Midbrain (tissue), 1 donor: ENCODE data around the gene OLIG2.
A peak's percentile ranks its signal among the peaks of the same experiment; 100 is the strongest.

Experiments
- DNase-seq: peaks from one replicate; lab custom pipeline; 2025; lab: John Stamatoyannopoulos, UW

Gene OLIG2

DNA sequence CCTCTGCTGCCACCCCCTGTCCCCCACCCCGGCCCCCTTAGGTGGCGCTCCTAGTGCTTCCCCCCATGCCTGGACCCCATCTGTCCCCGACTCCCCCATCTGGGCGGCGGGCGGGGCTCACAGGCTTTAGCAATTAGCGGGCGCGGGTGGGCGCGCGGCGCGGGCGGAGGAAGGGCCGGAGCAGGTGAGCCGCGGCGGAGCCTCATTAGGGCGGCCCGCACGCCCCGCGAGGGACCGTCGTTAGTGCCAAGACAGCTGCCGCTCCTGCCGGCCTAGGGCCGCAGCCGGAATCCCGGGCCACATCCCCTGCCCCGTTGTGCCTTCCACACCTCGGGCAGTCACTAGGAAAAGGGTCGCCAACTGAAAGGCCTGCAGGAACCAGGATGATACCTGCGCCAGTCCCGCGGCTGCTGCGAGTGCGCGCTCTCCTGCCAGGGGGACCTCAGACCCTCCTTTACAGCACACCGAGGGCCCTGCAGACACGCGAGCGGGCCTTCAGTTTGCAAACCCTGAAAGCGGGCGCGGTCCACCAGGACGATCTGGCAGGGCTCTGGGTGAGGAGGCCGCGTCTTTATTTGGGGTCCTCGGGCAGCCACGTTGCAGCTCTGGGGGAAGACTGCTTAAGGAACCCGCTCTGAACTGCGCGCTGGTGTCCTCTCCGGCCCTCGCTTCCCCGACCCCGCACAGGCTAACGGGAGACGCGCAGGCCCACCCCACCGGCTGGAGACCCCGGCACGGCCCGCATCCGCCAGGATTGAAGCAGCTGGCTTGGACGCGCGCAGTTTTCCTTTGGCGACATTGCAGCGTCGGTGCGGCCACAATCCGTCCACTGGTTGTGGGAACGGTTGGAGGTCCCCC, 7.6 kb downstream of the OLIG2 start:
- no peak for DNase-seq

DNA sequence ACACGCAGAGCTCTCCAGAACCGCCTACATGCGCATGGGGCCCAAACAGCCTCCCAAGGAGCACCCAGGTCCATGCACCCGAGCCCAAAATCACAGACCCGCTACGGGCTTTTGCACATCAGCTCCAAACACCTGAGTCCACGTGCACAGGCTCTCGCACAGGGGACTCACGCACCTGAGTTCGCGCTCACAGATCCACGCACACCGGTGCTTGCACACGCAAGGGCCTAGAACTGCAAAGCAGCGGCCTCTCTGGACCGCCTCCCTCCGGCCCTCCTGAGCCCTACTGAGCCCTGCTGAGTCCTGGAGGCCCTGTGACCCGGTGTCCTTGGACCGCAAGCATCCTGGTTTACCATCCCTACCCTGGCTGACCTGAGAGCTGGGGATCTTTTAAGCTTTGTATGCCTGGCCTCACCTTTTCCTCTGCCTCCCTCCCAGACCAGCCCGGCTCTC, 8.3 kb downstream of the OLIG2 start:
- DNase-seq: no peak

DNA sequence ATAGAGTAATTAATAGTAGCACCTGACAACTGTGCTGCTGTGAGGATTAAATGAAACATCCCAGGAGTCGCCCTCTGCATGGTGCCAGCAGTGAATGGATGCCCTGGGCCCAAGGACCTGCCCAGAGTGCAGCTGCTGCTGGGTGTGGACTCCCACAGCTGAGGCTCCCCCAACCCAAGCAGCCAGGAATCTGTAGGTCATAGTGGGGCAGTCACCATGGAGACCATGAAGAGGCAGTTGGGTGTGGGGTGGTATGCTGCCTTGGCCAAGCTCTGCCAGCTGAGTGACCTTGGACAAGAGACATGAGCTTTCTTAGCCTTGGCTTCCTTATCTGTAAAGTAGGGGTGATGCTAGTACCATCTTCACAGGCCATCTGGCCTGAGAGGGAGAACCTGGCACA, 9.4 kb downstream of the OLIG2 start:
- no peak for DNase-seq

DNA sequence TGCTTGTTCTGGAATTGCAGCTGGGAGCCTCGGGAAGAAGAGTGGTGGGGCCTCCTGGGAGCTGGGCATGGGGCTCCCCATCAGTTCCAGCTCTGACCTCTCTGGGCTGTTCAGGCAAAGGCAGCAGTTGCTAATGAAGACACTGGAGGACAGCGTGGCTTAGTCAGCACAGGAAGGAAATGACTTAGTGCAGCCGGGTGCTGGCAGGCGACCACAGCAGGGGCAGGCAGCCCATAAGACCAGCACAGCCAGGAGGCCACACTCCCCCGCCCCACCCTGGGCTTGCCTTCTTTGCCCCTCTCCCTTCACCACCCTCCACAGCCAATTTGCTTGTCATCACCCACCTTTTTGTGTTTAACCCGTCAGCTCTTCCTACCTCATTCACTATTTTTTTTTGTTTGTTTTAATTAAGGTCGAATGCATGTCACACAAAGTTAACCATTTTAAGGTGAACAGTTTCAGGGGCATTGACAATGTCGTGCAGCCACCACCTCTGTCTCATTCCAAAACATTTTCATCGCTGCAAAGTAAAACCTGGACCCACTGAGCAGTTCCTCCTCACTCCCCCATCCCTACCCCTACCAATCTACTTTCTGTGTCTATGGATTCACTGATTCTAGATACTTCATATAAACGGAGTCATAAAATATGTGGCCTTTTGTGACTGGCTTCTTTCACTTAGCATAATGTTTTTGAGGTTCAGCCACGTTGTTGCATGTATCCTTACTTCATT, 10.9 kb downstream of the OLIG2 start:
- DNase-seq: no peak

DNA sequence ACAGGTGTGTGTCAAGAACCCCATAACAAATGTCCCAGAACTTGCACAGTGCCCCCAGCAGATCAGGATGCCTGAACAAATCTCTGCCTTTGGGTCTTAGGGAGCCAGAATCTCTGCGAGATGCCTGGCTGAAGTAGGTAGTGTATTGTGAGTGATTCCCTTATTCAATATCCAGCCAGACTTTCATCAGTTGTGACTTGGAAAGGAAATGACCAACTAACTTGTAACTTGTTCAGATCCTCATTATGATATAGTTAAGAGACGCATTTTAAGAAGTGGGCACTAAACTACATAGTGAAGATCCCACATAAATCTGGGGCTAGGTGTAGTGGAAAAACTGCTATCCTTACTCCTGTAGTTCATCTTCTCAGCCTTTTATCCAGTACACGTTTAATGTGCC, 11.8 kb downstream of the OLIG2 start:
- DNase-seq: no peak

DNA sequence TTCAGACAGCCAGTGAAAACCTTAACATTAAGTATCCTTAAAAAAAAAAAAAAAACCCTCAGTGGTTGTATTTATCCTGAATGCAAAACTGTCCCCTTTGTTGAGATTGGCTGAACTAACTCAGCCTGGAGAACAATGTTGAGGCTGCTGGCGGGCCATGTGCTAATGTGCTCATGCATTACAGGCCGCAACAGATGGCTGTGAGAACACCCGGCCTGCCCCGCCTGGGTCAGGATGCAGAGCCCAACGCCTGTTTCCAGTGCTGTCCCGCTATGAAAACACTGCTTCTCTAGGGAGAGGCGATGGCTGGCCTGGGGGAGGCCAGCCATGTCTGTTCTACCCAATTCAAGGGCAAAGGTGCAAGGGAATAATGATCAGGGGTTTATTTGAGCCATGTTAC, 13.8 kb downstream of the OLIG2 start:
- DNase-seq: peak; percentile 87

DNA sequence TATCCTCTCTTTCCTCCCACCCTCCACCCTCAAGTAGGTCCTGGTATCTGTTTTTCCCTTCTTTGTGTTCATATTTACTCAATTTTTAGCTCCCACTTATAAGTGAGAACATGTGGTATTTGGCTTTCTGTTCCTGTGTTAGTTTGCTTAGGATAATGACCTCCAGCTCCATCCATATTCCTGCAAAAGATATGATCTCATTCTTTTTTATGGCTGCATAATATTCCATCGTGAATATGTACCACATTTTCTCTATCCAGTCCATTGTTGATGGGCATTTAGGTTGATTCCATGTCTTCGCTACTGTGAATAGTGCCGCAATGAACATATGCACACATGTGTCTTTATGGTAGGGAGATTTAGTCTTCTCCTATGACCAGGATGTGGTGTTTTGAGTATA, 14.5 kb downstream of the OLIG2 start:
- no peak for DNase-seq

DNA sequence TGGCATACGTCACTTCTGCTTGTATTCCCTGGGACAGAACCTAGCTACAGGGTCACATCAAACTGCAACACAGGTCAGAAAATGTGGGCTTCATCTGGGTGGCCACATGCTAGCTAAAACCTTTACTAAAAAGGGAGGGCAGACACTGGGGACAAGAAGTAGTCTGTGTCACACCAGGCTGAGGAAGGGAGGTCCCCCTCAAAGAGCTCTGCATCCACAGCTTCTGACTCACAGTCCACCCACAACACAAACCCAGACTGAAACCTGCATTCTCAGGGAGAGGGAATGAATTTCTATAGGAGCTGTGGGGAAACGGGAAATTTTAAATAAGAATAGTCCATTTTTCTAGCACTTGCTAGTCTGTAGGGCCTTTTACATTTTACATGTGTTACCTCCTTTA, 16.2 kb downstream of the OLIG2 start:
- DNase-seq: no peak

DNA sequence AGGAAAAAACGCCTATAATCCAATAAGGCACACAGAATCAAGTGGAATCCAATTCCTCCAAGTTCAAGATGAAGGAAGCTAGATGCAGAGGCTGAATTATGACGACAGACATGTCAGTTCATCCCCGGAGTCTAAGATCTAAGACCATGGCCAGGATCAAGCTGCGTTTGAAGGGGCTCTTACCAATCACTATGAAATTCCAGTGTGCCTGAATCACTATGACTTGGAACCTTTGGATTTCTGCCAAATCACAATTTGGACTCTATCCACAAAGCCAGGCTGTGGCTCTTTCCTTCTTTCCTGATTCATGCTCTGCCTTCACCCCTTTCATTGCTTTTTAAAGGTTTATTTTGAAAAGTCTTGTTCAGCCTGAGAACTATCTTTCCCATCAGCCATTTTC, 17.1 kb downstream of the OLIG2 start:
- DNase-seq: no peak

DNA sequence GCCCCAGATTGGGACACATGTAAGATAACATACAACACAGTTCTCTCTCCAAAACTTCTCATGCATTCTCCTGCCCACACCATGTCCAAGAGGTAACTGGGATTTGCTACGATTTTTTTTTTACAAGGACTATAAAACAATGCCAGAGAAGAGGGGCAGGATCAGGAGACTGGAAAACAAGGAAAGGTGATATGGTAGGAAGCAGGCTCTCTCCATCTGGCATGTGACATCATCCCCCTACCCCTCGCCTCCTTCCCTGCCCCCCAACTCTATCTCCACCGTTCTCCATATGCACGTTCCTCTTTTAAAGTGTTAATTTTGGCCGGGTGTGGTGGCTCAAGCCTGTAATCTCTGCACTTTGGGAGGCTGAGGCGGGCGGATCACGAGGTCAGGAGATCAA, 20.7 kb downstream of the OLIG2 start:
- DNase-seq: no peak

DNA sequence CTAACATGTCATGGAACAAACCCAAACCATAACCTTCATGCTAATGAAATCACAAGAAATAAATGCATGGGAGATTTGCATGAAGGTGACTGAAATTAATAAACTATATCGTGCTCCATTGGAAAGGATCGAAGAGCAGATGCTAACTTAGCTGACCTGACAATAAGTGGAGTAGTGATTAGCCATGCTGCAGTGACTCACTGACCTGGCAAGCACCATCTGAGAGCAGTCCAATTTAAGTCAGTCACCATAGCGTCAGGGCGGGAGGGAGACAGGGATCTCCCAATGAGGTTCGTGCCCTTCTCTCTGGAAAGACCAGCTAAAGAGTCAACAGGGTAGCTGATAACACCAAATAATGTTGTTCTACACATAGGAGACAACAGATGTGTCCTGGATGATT, 21.5 kb downstream of the OLIG2 start:
- DNase-seq: no peak

DNA sequence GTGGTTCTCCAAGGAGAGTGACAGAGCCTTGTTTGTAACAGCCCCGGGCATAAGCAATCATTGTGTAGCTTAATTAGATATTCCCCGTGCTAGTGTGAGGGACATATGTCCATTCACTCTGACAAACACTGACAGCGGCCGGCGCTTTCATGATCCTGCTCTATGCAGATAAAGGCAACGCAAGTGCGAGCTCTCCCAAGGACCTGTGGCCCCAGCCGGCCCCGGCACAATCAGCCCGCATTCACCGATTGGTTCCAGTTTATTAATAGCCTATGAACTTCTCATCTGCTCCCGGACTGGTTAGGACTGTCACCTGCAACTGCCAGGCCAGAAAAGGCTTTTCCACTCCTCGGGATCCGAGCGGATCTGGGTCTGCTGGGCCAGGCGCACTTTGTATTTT, 26.2 kb downstream of the OLIG2 start:
- DNase-seq: peak; percentile 32

DNA sequence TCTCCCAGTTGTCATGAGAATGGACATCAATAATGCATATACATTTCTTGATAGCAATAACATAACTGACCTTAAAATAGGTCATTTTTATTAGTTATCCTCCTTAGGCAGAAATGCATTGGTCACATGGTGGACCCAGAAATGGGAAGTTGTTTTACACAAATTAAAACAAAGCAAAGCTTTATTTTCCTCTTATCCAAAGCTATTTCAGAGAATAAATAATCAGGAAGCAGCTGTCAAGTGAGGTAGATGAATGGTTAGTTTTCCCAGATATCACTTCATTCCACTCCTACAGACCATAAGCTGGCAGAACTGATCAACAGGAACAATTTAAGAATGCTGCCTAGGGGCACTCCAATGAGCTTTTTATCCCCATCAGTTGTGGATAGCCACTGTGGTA, 28.2 kb downstream of the OLIG2 start:
- no peak for DNase-seq

DNA sequence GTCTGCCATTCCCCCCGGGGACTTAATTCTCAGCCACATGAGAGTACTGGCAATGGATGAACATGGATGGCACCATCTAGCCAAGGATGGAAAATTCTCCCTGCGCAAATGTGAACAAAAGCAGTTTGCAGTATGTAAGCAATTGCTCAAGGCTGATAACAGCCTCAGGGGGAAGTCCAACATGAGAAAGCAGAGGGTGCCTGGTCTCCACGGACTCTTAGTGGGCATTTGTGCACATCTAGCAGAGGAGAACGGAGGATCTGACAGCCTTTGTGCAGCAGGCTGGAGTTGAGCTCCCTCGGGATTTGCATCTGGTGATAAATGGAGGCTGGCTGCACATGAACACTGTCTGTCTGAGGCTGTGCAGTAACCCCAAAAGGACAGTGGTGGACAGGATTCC, 30.3 kb downstream of the OLIG2 start:
- DNase-seq: no peak

DNA sequence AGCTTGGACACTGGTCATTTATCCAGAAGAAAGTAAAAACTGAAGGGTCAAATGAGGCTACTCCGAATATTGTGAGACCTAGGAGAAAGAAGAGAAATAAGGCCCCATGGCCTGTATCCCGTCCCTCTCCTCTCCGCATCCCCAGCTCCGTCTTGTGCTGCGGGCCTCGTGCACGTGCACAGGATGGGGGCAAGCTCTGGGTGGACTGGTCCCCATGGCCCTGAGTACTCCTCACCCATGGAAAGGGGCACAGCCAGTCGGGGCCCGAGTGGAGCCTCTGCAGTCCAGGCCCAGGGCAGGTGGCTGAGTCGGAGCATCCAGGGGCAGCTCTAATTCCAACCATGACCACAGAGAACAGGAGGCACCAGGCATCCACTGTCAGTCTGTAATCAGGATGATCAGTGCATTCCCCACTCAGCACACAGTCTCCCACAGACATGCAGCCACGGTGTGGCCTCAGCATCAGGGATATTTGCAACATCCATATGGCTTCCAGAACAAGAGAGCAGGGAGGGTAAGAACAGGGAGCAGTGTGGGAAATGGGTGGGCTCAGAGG, 31.7 kb downstream of the OLIG2 start:
- no peak for DNase-seq

DNA sequence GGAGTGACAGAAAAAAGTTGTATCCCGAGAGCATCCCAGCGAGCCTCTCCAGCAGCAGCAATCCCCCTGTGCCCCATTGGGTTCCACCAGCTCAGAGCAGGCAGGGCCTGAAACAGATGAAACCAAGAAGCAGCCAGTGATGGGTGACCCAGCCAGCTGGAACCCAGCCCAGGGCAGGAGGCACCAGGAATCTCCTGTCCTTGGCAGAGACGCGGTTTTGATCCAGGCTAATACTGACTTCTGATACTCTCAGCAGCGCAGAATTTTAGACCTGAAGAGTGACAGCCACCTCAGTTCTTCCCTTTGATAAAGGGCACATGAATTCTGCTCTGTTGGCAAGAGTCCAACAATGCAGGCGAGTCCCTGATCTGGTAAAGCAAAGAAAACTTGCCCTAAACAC, 32.8 kb downstream of the OLIG2 start:
- DNase-seq: peak; percentile 37

DNA sequence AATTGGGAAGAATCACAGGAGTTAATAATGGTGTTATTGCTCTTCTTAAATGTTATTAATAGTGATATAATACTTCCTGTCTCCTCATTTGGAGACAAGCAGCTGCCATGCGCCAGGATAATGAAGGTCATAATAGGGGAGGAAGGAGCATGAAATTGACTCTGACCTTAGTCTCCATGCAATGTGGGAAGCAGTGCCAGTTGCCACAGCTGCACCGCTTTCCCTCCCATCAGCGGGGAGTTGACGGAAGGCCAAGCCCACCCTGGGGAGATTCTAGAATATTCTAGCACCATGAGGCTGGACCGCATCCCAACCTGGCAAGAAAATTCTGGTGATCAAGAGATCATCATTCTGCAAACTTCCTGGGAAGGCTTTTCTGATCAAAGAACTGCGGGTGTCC, 33.2 kb downstream of the OLIG2 start:
- no peak for DNase-seq

DNA sequence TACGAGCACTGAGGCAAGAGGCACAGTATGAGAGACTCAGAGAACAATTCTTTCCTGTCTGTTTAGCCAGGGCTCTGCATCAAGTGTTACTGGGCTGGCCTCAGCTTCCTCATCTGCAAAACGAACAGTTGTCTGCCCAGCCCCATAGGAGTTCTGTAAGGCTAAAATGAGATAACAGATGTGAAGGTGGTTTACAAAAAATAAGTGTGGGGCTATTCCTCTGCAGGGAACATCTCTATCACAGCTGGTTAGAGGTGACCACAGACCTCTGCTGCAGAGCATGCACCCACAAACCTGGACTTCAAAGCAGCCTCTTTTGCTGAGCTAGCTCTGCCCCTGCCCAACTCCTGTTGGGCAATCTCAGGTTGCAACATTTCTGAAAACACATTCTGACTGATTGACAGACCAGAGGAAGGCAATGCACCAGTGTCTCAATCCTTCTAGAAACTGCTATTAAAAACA, 33.7 kb downstream of the OLIG2 start:
- DNase-seq: peak; percentile 50

DNA sequence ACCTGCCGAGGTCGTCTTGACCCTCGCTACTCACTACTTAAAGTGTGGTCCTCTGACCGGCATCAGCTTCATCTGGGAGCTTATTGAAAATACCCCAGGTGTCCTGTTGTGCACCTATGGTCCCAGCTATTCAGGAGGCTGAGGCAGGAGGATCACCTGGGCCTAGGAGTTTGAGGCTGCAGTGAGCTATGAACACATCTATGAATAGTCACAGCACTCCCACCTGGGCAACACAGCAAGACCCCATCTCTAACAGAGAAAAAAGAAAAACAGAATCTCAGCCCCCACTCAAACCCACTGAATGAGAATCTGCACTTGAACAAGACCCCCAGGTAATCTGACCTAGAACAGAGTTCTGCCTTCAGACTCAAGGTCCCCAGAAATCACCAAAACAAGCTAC, 35.5 kb downstream of the OLIG2 start:
- DNase-seq: no peak

DNA sequence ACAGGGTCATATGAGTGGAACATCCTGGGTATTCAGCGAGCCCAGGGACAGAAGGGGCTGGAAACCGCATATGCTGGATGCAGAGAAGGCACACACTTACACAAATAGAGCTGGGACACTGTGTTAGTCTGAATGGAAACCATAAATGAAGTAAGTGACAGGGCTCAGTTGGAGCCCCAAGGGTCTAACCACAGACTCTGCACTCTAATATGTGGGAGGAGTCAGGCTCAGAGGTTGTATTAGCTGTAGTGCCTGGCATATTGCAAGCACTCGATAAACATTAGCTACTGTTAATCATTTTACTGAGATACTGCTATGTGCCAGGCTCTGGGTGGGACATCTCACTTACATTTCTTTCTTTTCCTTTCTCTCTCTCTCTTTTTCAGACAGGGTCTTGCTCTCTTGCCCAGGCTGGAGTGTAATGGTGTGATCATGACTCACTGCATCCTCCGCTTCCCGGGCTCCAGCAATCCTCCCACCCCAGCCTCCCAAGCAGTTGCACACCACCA, 37.7 kb downstream of the OLIG2 start:
- no peak for DNase-seq

DNA sequence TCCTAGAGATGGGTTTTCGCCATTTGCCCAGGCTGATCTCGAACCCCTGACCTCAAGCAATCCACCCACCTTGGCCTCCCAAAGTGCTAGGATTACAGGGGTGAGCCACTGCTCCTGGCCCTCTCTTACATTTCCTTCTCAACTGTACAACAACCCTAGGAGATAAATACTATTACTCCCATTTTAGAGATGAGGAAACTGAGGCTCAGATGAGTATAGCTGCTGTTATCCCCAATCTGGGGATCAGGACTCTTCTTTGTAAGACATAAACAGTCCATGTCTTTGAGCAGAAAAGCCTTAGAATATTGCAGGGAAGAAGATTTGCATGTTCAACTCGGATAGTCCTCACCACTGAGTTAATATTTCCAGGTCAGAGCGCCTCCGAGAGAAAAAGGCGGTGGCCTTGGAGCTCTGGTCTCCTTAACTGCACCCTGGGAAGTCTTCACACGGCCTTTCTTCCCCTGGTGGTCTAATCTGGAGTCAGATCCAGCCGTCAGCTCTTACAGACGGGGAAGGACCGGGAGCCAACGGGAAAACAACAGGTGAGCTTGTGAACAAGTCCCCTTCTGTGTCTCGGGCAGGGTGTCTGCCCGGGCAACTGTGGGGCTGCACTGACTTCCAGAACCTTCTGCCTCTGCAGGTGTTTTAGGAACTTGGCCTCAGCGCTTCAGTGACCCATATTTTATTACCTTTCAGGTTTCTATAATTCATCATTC, 38.3 kb downstream of the OLIG2 start:
- DNase-seq: no peak
